ENCODE results near the gene MAPK6. TPM values are rescaled to one million over a fixed set of nuclear protein-coding genes. Genes with fewer than 3 reads are reported as not detected.

The MAPK6 gene
- total RNA-seq, 1 donor from 2014 or later, result 128 TPM

- Histone ChIP-seq H3K36me3 (no peaks in the 10 kb centered on the region), H3K4me3 (peak overlapping the region; percentile 84), H3F3A (ENCODE audit: low read depth) (peaks cover 5% of the 10 kb centered on the region), H3K4me1 (peaks cover 6% of the 10 kb centered on the region), H3K9ac (peak overlapping the region; percentile 61), H3K79me2 (ENCODE audit: low read depth) (peaks cover 75% of the 10 kb centered on the region), H2AFZ (replicated peaks) (peak overlapping the region; percentile 99), H3K9me3 (ENCODE audit: low read depth) (no peaks in the 10 kb centered on the region), H3K4me2 (peak overlapping the region; percentile 79), H4K20me1 (ENCODE audit: low read depth) (no peaks in the 10 kb centered on the region), H3K27ac (no peak overlapping the region), H3K27me3 (no peaks in the 10 kb centered on the region)
- TF ChIP-seq EZH2 (IDR thresholded peaks at IDR 0.05) (no peak), EZH2phosphoT487 (IDR thresholded peaks at IDR 0.05) (no peak)
- TF ChIP-seq, protein P1, sequence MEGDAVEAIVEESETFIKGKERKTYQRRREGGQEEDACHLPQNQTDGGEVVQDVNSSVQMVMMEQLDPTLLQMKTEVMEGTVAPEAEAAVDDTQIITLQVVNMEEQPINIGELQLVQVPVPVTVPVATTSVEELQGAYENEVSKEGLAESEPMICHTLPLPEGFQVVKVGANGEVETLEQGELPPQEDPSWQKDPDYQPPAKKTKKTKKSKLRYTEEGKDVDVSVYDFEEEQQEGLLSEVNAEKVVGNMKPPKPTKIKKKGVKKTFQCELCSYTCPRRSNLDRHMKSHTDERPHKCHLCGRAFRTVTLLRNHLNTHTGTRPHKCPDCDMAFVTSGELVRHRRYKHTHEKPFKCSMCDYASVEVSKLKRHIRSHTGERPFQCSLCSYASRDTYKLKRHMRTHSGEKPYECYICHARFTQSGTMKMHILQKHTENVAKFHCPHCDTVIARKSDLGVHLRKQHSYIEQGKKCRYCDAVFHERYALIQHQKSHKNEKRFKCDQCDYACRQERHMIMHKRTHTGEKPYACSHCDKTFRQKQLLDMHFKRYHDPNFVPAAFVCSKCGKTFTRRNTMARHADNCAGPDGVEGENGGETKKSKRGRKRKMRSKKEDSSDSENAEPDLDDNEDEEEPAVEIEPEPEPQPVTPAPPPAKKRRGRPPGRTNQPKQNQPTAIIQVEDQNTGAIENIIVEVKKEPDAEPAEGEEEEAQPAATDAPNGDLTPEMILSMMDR (IDR thresholded peaks at IDR 0.05), result no peak
- H3K4me1 Mint-ChIP-seq, result peaks cover 15% of the 10 kb centered on the region
- peaks cover 15% of the 10 kb centered on the region for H3K9me3 Mint-ChIP-seq
- no peak for DNase-seq (ENCODE audit: low spot score)
- peaks cover 8% of the 10 kb centered on the region for H3K27me3 Mint-ChIP-seq (ENCODE audit: insufficient read depth, low read depth)
- peaks cover 17% of the 10 kb centered on the region for H3K36me3 Mint-ChIP-seq
- peak overlapping the region; percentile 96 for H3K4me3 Mint-ChIP-seq
- H3K27ac Mint-ChIP-seq, result peak overlapping the region; percentile 99
These were observed 48.0 kb upstream of the MAPK6 start for GRCh38 chr15:51971032-51971374.

GRCh38 chr15:51971375-51972133 lies 47.5 kb upstream of the MAPK6 start, which contains the start of gene LEO1:
TSS of gene LEO1 (minus strand) at chr15:51971778. CDS start at chr15:51971745, 33 bp downstream.
- Histone ChIP-seq H3K27ac (no peak within 1 kb of the TSS), H3K4me2 (peak within 1 kb of the TSS; percentile 79), H2AFZ (replicated peaks) (peak within 1 kb of the TSS; percentile 99), H3K9ac (peak within 1 kb of the TSS; percentile 61), H3K79me2 (ENCODE audit: low read depth) (peaks cover 71% of the 10 kb centered on the region), H3K36me3 (no peaks in the 10 kb centered on the region), H3K9me3 (ENCODE audit: low read depth) (no peaks in the 10 kb centered on the region), H4K20me1 (ENCODE audit: low read depth) (no peaks in the 10 kb centered on the region), H3F3A (ENCODE audit: low read depth) (peaks cover 5% of the 10 kb centered on the region), H3K27me3 (no peaks in the 10 kb centered on the region), H3K4me3 (peak within 1 kb of the TSS; percentile 84), H3K4me1 (peaks cover 6% of the 10 kb centered on the region)
- peaks cover 8% of the 10 kb centered on the region for H3K27me3 Mint-ChIP-seq (ENCODE audit: insufficient read depth, low read depth)
- H3K4me1 Mint-ChIP-seq, result peaks cover 15% of the 10 kb centered on the region
- peaks cover 13% of the 10 kb centered on the region for H3K36me3 Mint-ChIP-seq
- H3K9me3 Mint-ChIP-seq, result peaks cover 15% of the 10 kb centered on the region
- H3K27ac Mint-ChIP-seq, result peak within 1 kb of the TSS; percentile 99
- DNase-seq (ENCODE audit: low spot score), result peak; percentile 99
- peak within 1 kb of the TSS; percentile 96 for H3K4me3 Mint-ChIP-seq
- TF ChIP-seq EZH2phosphoT487 (IDR thresholded peaks at IDR 0.05) (no peak), EZH2 (IDR thresholded peaks at IDR 0.05) (no peak)
- TF ChIP-seq, protein P1 (IDR thresholded peaks at IDR 0.05), result peak; percentile 47

DNA sequence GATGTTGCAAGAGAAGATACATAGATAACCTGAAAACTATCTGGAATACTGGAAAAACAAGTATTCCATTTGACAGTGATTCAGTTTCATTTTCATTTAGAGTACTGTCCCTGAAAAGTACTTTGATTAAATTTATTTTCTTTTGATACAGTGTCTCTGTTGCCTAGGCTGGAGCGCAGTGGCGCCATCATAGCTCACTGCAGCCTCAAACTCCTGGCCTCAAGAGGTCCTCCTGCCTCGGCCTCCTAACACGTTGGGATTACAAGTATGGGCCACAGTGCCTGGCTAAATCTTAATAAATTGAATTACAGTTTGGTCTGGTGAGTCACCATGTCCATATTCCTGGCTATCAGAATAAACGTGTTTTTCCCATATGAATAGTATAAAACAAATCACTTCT lies 45.8 kb upstream of the MAPK6 start:
- TF ChIP-seq, protein P1 (IDR thresholded peaks at IDR 0.05), result no peak
- no peak for TF ChIP-seq EZH2phosphoT487 (IDR thresholded peaks at IDR 0.05)
- no peak for TF ChIP-seq EZH2 (IDR thresholded peaks at IDR 0.05)
- Histone ChIP-seq H3K27me3 (no peaks in the 10 kb centered on the region), H3K4me1 (peaks cover 6% of the 10 kb centered on the region), H3F3A (ENCODE audit: low read depth) (peaks cover 5% of the 10 kb centered on the region), H2AFZ (replicated peaks) (no peak overlapping the region), H3K79me2 (ENCODE audit: low read depth) (peaks cover 54% of the 10 kb centered on the region), H3K27ac (no peak overlapping the region), H3K9me3 (ENCODE audit: low read depth) (no peaks in the 10 kb centered on the region), H3K36me3 (no peaks in the 10 kb centered on the region), H3K4me2 (no peak overlapping the region), H4K20me1 (ENCODE audit: low read depth) (no peaks in the 10 kb centered on the region), H3K4me3 (no peak overlapping the region), H3K9ac (no peak overlapping the region)
- DNase-seq (ENCODE audit: low spot score), result no peak
- H3K4me3 Mint-ChIP-seq, result peak overlapping the region; percentile 70
- H3K27ac Mint-ChIP-seq, result no peak overlapping the region
- H3K9me3 Mint-ChIP-seq, result peaks cover 2% of the 10 kb centered on the region
- peaks cover 4% of the 10 kb centered on the region for H3K36me3 Mint-ChIP-seq
- H3K27me3 Mint-ChIP-seq (ENCODE audit: insufficient read depth, low read depth), result peaks cover 8% of the 10 kb centered on the region
- H3K4me1 Mint-ChIP-seq, result peaks cover 15% of the 10 kb centered on the region
